Stimulated activated CD8-positive, alpha-beta memory T cell treated with anti-CD3 and anti-CD28 coated beads, Interleukin-7, amount 100 ng/mL, for 4 hours (primary cell): ENCODE measurements around the gene NEUROD2.

Experiments used
- DNase-seq, 2 donors: peaks; one replicate each; pipeline ENCODE4 v3.0.0-alpha.2; 2020; ENCODE audit warnings: low read depth in 2 of 2

NEUROD2 gene

GRCh38 chr17:39607851-39608130 is at the start of gene NEUROD2:
NEUROD2 (minus strand) TSS chr17:39607920; CDS start chr17:39606599, 1,321 bp downstream.
- no peak for DNase-seq

DNA sequence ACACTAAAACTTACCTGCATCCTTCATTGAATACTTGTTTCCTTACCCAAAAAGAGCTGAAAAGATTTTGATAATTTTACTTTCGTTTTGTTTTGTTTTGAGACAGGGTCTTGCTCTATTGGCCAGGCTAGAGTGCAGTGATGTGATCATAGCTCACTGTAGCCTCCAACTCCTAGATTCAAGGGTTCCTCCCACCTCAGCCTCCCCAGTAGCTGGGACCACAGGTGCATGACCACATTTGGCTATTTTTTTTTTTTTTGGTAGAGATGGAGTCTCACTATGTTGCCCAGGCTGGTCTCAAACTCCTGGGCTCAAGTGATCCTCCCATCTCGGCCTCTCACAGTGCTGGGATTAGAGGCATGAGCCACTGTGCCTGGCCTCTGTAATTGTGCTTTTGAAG is 47.4 kb upstream of the NEUROD2 start:
- no peak for DNase-seq

- DNase-seq: peak; percentile 43 to 60
Measured at GRCh38 chr17:39653662-39654331, 46.1 kb upstream of the NEUROD2 start.

- DNase-seq: no peak
Measured at GRCh38 chr17:39653316-39653661, 45.6 kb upstream of the NEUROD2 start.

DNA sequence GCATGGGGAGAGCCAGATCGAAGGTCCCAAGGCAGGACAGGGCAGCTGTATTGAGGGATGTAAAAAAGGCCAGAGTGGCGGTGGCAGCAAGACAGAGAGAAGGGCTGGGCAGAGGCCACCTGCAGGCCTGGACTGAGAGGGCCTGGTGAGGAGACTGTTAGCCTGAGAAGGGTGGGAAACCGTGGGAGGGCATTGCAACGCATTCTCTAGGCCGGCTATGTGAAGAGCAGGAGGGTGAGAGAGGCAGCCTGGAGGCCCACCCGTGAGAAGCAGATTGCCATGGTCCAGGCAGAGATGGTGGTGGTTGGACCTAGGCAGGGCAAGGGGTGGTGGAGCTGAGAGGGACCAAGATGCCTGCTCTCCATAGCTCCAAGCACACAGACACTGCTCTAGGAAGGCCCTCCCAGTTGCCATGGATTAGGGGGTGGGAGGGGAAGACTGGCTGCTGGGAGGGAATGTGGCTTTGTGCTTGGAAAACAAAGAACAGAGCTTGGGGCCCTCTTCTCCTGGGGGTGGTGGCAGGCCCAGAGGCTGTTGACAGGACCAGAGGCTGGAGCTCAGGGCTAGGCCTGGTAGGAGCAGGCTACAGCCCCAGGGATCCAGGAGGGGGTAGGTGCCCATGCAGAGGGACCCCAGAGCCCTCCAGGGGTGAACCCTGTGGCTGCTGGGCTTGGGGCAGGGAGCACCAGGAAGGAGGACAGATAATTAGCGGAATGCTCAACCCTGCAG is 45.0 kb upstream of the NEUROD2 start:
- no peak for DNase-seq

GRCh38 chr17:39651923-39652586 is 44.3 kb upstream of the NEUROD2 start:
- DNase-seq: no peak

DNA sequence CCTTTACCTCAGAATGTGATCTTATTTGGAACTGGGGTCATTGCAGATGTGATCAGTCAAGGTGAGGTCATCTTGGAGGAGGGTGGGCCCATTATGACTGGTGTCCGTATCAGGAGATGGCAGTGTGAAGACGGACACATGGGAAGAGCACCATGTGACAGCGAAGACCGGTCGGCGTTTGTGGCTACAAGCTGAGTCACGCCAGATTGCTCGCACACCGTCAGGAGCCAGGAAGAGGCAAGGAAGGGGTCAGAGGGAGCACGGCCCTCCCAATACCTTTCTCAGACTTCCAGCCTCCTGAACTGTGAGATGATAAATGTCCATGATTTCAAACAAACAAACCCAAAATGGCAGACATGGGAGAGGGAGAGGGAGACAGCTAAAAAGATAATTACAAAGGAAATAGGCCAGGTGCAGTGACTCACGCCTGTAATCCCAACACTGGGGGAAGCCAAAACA is 42.4 kb upstream of the NEUROD2 start:
- DNase-seq: no peak

DNA sequence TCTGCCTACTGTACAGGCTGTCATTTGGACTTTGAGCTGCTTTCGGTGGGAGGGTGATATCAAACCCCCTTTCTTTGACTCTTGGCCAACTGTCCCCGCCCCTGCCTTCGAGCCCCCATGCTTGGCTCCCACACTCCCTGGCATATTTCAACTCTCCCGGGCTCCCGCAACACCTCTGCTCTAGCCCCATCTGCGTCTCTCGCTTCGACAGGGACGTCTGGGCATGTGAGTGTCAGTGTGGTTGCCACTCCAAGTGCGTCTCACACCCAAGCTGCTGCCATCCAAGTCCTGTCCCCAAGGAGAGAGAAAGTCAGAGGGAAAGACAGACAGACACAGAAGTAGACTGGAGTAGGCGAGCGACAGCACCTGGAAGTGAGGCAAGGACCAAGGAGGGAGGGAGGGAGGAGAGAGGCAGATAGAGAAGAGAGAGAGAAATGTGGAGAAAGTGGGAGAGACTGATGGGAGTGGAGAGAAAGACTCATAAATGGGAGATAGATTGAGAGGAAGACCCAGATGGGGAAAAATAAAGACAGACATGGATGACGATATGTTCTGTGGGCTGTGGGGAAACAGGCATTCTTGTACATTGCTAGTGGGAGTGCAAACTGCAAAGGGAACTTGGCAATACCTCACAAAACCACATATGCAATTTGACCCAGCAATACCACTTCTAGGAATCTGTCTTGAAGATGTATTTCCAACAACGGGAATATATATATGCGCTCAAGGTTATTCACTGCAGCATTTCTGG is 41.1 kb upstream of the NEUROD2 start:
- no peak for DNase-seq

DNA sequence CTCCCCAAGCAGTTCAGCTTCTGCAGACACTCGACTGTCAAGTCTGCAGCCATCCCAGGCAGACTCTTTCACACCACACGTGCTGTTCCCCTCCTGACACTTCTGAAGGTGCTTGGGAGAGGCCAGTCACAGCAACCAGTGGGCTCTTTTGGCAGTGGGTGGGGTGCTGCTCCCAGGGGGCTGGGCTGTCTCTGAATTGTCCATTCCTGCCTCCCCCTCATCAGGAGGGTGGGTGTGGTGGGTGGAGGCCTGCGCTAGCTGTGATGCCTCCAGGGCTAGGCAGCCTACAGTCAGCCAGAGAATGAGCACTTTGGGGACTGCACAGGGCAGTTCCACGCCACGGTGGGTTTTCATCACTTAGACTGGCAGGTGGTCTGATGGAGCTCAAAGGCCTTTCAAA is 39.5 kb upstream of the NEUROD2 start:
- DNase-seq: no peak

DNA sequence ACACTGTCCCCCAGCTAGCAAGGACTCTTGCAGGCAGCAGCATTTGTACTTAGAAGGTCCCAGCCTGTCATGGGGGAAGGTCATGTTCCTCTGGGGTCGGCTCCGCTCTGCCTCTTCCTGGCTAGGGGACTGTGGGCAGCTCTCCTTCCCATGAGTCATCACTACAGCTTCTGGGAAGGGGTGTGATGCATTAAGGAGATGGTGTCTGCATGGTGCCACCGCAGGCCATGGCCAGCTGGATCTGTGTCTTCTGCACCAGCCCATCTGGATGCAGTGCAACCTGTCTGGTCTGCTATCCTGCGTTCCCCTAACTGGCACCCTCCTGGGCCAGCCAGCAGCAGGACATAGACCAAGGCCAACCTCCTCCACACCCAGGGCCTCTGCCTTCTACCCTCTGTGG is 35.6 kb upstream of the NEUROD2 start:
- DNase-seq: no peak

GRCh38 chr17:39642291-39643074 is 34.8 kb upstream of the NEUROD2 start:
- DNase-seq: no peak

DNA sequence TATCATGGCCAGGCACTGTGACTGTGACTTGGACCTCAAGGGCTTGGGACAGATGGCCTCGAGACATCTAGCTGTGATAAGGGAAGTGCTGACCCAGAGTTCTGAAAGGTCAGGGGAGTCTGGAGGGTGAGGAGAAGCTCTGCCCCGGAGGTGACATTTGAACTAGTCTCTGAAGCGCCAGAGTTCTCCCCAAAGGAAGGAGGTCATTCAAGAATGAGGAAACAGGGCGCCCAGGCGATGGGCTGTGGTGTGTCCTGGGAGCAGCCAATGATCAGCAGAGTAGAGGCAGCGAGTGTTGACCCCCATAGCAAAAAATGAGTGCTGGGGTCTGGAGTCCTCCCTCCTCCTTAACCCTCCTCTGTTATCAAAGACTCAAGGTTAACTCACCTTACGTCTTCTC is 34.2 kb upstream of the NEUROD2 start:
- no peak for DNase-seq

- DNase-seq: no peak
Measured at GRCh38 chr17:39641097-39641496, 33.4 kb upstream of the NEUROD2 start.

DNA sequence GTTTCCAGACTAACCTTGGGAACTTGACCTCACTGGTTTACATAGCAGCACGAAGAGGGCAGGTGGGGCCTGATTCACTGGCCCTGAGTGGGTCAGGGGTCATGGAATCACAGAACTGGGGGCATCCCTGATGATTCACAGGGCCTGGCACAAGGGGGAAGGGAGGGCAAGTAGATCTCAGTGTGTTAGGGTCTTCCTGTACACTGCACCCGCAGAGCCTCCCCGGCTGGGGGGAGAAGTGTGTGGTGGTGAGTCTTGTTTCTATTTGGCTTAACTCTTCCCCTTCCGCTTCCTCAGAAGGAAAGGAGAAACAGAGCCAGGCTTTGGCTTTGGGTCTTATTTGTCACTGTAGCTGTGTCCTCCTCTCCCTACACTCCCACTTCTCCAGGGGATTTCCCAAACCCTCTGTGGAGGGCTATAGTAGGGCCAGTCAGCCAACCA is 32.9 kb upstream of the NEUROD2 start:
- DNase-seq: no peak

- DNase-seq: no peak
Measured at GRCh38 chr17:39639566-39640458, 32.1 kb upstream of the NEUROD2 start.

- no peak for DNase-seq
Measured at GRCh38 chr17:39639043-39639442, 31.3 kb upstream of the NEUROD2 start.

DNA sequence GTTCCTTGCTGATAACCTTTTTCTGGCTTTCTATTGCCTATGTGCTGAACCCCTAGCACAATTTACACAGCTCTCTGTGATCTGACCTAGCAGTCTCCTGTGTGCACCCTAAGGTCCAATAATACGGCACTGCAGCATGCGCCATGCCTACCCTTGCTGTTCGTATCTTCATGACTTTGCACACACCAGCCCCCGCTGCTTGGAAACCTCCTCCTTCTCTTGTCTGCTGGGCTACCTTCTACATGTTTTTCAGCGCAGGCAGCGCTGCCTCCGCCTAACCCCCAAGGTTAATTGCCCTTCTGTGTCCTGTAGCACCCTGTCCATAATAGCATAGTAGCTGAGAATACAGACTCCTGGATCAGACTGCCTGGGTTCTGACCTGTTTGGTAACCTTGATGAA is 30.6 kb upstream of the NEUROD2 start:
- no peak for DNase-seq

DNA sequence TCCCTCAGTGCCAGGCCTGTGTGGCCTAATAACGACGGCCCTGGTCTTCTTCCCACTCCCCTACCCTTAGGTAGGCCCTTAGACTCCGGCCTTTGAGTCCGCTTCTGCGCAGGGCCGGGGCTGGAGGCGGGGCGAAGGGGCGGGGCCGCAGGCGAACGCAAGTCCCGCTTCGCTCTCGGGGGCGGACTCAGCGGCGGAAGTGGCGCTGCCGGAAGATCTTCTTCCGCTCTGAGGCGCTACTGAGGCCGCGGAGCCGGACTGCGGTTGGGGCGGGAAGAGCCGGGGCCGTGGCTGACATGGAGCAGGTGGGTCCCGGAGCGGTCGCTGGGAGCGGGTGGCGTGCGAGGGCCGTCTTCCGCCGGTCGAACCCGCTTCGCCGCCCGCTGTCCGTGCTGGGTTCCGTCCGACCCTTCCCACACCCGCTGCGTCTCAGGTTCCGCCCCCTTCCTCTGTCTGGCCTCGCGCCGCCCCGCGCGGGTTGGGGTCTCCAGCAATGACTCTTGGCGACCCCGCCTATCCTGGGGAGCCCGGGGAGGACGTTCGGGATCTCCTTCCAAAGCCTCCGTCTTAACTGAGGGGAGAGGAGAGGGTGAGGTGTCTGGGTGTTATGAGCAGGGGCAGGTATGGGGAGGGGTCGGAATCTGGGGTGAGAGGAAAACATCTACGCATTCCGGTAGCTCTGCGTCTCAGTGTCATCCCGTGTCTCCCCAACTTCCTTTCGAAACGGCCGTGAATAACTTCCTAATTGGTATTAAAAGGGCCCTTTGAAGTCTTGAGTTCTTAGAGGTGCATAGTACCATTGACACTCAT is 29.4 kb upstream of the NEUROD2 start, which contains the start of gene STARD3:
STARD3 (plus strand) TSS at position 218 of the 810 bp plus-strand sequence. CDS start 16,388 bp downstream, outside the sequence.
- peak; percentile 78 to 88 for DNase-seq

GRCh38 chr17:39636587-39636926 is 28.8 kb upstream of the NEUROD2 start:
- DNase-seq: no peak
